HepG2 (cell line): ENCODE data around the gene JAKMIP2. TPM values are rescaled to one million over a fixed set of nuclear protein-coding genes. Genes with fewer than 3 reads are reported as not detected.

Source experiments
- ATAC-seq: fragments of 200-7000 bp; cut with Tn5 transposase; 3 replicates; pipeline ENCODE4 v1.9.1; 2020; ENCODE audit warnings: mild to moderate bottlenecking, moderate library complexity
- BruUV-seq: library from RNA; stranded (reverse); fragments of 400-500 nt; replicated peaks from 2 replicates; lab custom pipeline; 2021; lab: Mats Ljungman, UMichigan
- CTCF ChIA-PET: fragments of 300-600 bp; formaldehyde crosslinking; extraction: SDS; loops from one replicate; lab custom pipeline; 2021; ENCODE audit warnings: low total read pairs, inconsistent platforms, low intra/inter-chr PET ratio; lab: Yijun Ruan, JAX
- POLR2A ChIA-PET: fragments of 350-600 bp; sonication (Branson Sonifier 250); formaldehyde crosslinking; loops from one replicate; lab custom pipeline; 2020; ENCODE audit warnings: antibody characterized with exemption, inconsistent platforms; lab: Yijun Ruan, JAX
- DNase-seq: peaks from one replicate; pipeline ENCODE4 v3.0.0-alpha.2; 2015; ENCODE audit warnings: low spot score
- FAIRE-seq: peaks from 3 replicates; lab custom pipeline; 2011; peaks lifted over from hg19 to GRCh38; lab: Jason Lieb, UNC
- H2AFZ ChIP-seq: one replicate; pipeline ENCODE4 v1.6.1; 2011; ENCODE audit warnings: low read length, inconsistent platforms
- H3K27ac ChIP-seq: fragments of 300-600 bp; 3 replicates; pipeline ENCODE4 v1.8.0; 2011; ENCODE audit warnings: mixed run types, mild to moderate bottlenecking, mixed read lengths, low read length, inconsistent platforms; ENCODE audit not compliant: insufficient read depth; ENCODE audit errors: extremely low read length
- H3K27me3 ChIP-seq, 2 experiments: fragments of 200-600 bp in 1 of 2; 2 replicates in 1 of 2; 3 replicates in 1 of 2; pipeline versions ENCODE4 v1.6.0 to v1.8.0; 2011; ENCODE audit warnings: low read length in 2 of 2, mild to moderate bottlenecking in 2 of 2, moderate library complexity in 2 of 2, inconsistent platforms in 1 of 2; ENCODE audit not compliant: insufficient read depth in 2 of 2, control insufficient read depth in 1 of 2
- H3K36me3 ChIP-seq, 2 experiments: fragments of 200-600 bp in 1 of 2; replicated peaks in 1 of 2; 2 replicates in 1 of 2; 3 replicates in 1 of 2; pipeline versions ENCODE4 v1.5.1 to v1.8.0; 2011; ENCODE audit warnings: low read length in 2 of 2, inconsistent platforms in 1 of 2; ENCODE audit not compliant: insufficient read depth in 2 of 2, control insufficient read depth in 1 of 2
- H3K4me1 ChIP-seq: 2 replicates; pipeline ENCODE4 v1.5.1; 2012; ENCODE audit warnings: low read length, inconsistent platforms; ENCODE audit not compliant: insufficient read depth
- H3K4me2 ChIP-seq: 2 replicates; pipeline ENCODE4 v1.6.0; 2011; ENCODE audit warnings: low read depth, low read length, inconsistent platforms
- H3K4me3 ChIP-seq, 3 experiments: fragments of 200-600 bp in 1 of 3; sonication (generic), shearing (Covaris generic) in 1 of 3; replicated peaks in 1 of 3; 2 replicates each; pipeline ENCODE4 v1.5.1; 2011 to 2016; ENCODE audit warnings: low read length in 3 of 3, inconsistent platforms in 2 of 3, low read depth in 2 of 3, mild to moderate bottlenecking in 2 of 3, control low read depth in 1 of 3, mixed read lengths in 1 of 3; ENCODE audit not compliant: insufficient read depth in 1 of 3
- H3K79me2 ChIP-seq: one replicate; pipeline ENCODE4 v1.6.1; 2011; ENCODE audit warnings: low read length, inconsistent platforms; ENCODE audit not compliant: insufficient read depth
- H3K9ac ChIP-seq: 2 replicates; pipeline ENCODE4 v1.6.0; 2011; ENCODE audit warnings: mild to moderate bottlenecking, low read depth, low read length, inconsistent platforms; ENCODE audit not compliant: insufficient read depth
- H3K9me3 ChIP-seq: 2 replicates; pipeline ENCODE4 v1.5.1; 2012; ENCODE audit warnings: mild to moderate bottlenecking, low read length
- H4K20me1 ChIP-seq: 2 replicates; pipeline ENCODE4 v1.6.0; 2011; ENCODE audit warnings: inconsistent platforms, mild to moderate bottlenecking, low read length, moderate library complexity; ENCODE audit not compliant: insufficient read depth
- CTCF ChIP-seq: sonication (generic); formaldehyde crosslinking; IDR thresholded peaks from 2 replicates; pipeline ENCODE4 v1.5.0; 2020; ENCODE audit warnings: mild to moderate bottlenecking, missing genetic modification reagents, moderate library complexity
- FOSL2 ChIP-seq: sonication (generic); formaldehyde crosslinking; IDR thresholded peaks from 2 replicates; pipeline ENCODE4 v1.4.0; 2020; ENCODE audit warnings: missing genetic modification reagents
- PRDM10 ChIP-seq: sonication (generic); formaldehyde crosslinking; IDR thresholded peaks from 2 replicates; pipeline ENCODE4 v1.4.0; 2020; ENCODE audit warnings: low read depth, missing genetic modification reagents
- SMC3 ChIP-seq: IDR thresholded peaks from 2 replicates; pipeline ENCODE4 v1.6.1; 2011; ENCODE audit warnings: low read length, improper control_type of control experiment
- STAG1 ChIP-seq: sonication (generic); formaldehyde crosslinking; IDR thresholded peaks from 2 replicates; pipeline ENCODE4 v1.4.0; 2020; ENCODE audit warnings: missing genetic modification reagents
- ZNF574 ChIP-seq: sonication (generic); formaldehyde crosslinking; IDR thresholded peaks from 2 replicates; pipeline ENCODE4 v1.4.0; 2020; ENCODE audit warnings: missing genetic modification reagents
- WGBS: methylation state at CpG from one replicate; pipeline ENCODE4 v1.1.6; 2017; ENCODE audit warnings: low lambda C conversion rate; 5-methylcytosine and 5-hydroxymethylcytosine counted together
- in situ Hi-C: cut with HindIII; loops from 2 replicates; pipeline ENCODE4 v1.10.0; 2017; ENCODE audit warnings: low pct_unique_long_range_greater_than_20kb; ENCODE audit not compliant: extremely low pct_ligation_motif_present
- intact Hi-C: fragments of 100-400 bp; cut with micrococcal nuclease; formaldehyde crosslinking; loops from one replicate; pipeline ENCODE4 v1.10.0; 2022; ENCODE audit not compliant: unreplicated experiment
- polyA plus RNA-seq, 8 experiments: library from polyadenylated mRNA; depleted of rRNA in 3 of 8; stranded (reverse) in 7 of 8; unstranded in 1 of 8; fragments of >200 nt; fragmentation: Illumina TruSeq in 4 of 8; extraction: Trizol in 4 of 8; gene quantifications; 2 replicates each; pipeline versions ENCODE4 v1.2.1 to v1.2.3, GENCODE V29; 2011 to 2016; ENCODE audit warnings: low read depth in 4 of 8, missing spikeins in 1 of 8, mixed read lengths in 1 of 8; ENCODE audit not compliant: insufficient read depth in 1 of 8
- total RNA-seq, 5 experiments: library from RNA; depleted of rRNA; stranded (reverse); fragments of >200 nt; fragmentation: Illumina TruSeq; extraction: Trizol; gene quantifications; 2 replicates each; pipeline ENCODE4 v1.2.3, GENCODE V29; 2016; ENCODE audit warnings: low read depth in 1 of 5

JAKMIP2 gene
- total and polyA plus RNA-seq, 2 of the 13 experiments (the other 11 are each of a cell fraction or from before 2014, with no cell fraction given): 0.04 to 2.1 TPM

GRCh38 chr5:147690595-147690994, 91.9 kb downstream of the JAKMIP2 start:
- H3K27ac ChIP-seq: no peak overlapping the region
- H3K4me3 ChIP-seq: no peak overlapping the region
- BruUV-seq: no TSS peak
- TF ChIP-seq SMC3: peak; percentile 49; the same call in 1 of the 2 replicates
- TF ChIP-seq CTCF (CRISPR knock-in tag): peak; percentile 55
- TF ChIP-seq ZNF574 (CRISPR knock-in tag): no peak
- TF ChIP-seq PRDM10 (CRISPR knock-in tag): no peak
- TF ChIP-seq STAG1: peak; percentile 62
- peak; percentile 38; the same call in 1 of the 2 replicates for TF ChIP-seq FOSL2 (CRISPR knock-in tag)
- TF ChIP-seq, all 625 proteins: peak for 4
- intact Hi-C loops (loop anchor here (1.0 kb wide), 1 partner anchor 62 kb away; no protein-coding TSS in a partner anchor), in situ Hi-C loops (no loop called here)
- DNase-seq (peak; percentile 25), ATAC-seq (peak; percentile 83), FAIRE-seq (no peak)
- no peaks in the 10 kb centered on the region for H3K36me3 ChIP-seq
- no peak overlapping the region for H2AFZ ChIP-seq
- H3K9ac ChIP-seq: no peak overlapping the region
- H3K4me2 ChIP-seq: no peak overlapping the region
- H3K9me3 ChIP-seq: no peaks in the 10 kb centered on the region
- WGBS: 0% methylated on average over 1 of the region's 2 CpGs
- no peaks in the 10 kb centered on the region for H4K20me1 ChIP-seq
- no peaks in the 10 kb centered on the region for H3K27me3 ChIP-seq
- ChIA-PET CTCF (interaction anchor here (0.9 kb wide), 1 partner anchor 62 kb away, joined by 5 read pairs; no protein-coding TSS in a partner anchor), POLR2A (no interaction called here)
- H3K4me1 ChIP-seq: no peaks in the 10 kb centered on the region
- no peaks in the 10 kb centered on the region for H3K79me2 ChIP-seq
